Lung (tissue), 12 donors: ENCODE measurements around the gene UFL1. TPM values are rescaled to one million over a fixed set of nuclear protein-coding genes. Genes with fewer than 3 reads are reported as not detected.
A peak's percentile ranks its signal among the peaks of the same experiment; 100 is the strongest.

Source experiments
- ATAC-seq: fragments of 200-7000 bp; cut with Tn5 transposase; one replicate; pipeline ENCODE4 v1.9.1; 2020; ENCODE audit warnings: moderate number of reproducible peaks; ENCODE audit not compliant: insufficient read depth, low FRiP score
- DNase-seq, 3 donors: peaks; one replicate each; pipeline ENCODE4 v3.0.0-alpha.2; 2013 to 2017
- H3K27ac ChIP-seq, 2 donors: one replicate each; pipeline ENCODE4 v1.5.1; 2013; ENCODE audit warnings: mild to moderate bottlenecking in 2 of 2, moderate library complexity in 2 of 2, control low read depth in 1 of 2, inconsistent platforms in 1 of 2, low read depth in 1 of 2, low read length in 1 of 2
- H3K27me3 ChIP-seq, 3 donors: one replicate each; pipeline ENCODE4 v1.5.1; 2013; ENCODE audit warnings: low read length in 2 of 3; ENCODE audit not compliant: control insufficient read depth in 3 of 3, insufficient read depth in 3 of 3
- H3K36me3 ChIP-seq, 4 donors: one replicate each; pipeline ENCODE4 v1.5.1; 2013; ENCODE audit warnings: low read length in 4 of 4, mild to moderate bottlenecking in 1 of 4, moderate library complexity in 1 of 4; ENCODE audit not compliant: control insufficient read depth in 4 of 4, insufficient read depth in 4 of 4
- H3K4me1 ChIP-seq, 5 donors: one replicate each; pipeline ENCODE4 v1.5.1; 2013; ENCODE audit warnings: low read length in 5 of 5, mild to moderate bottlenecking in 2 of 5, moderate library complexity in 1 of 5; ENCODE audit not compliant: control insufficient read depth in 5 of 5, insufficient read depth in 5 of 5
- H3K4me3 ChIP-seq: one replicate; pipeline ENCODE4 v1.5.1; 2013; ENCODE audit warnings: mild to moderate bottlenecking, control low read depth, moderate library complexity
- H3K9ac ChIP-seq, 2 donors: one replicate each; pipeline ENCODE4 v1.5.1; 2013; ENCODE audit warnings: low read length in 2 of 2, control low read depth in 1 of 2; ENCODE audit not compliant: insufficient read depth in 1 of 2
- H3K9me3 ChIP-seq, 4 donors: one replicate each; pipeline ENCODE4 v1.5.1; 2013; ENCODE audit warnings: low read length in 3 of 4, mild to moderate bottlenecking in 1 of 4, moderate library complexity in 1 of 4; ENCODE audit not compliant: control insufficient read depth in 4 of 4, insufficient read depth in 3 of 4
- WGBS, 2 donors: extraction: QIAGEN DNeasy Blood & Tissue Kit; methylation state at CpG; one replicate each; pipeline ENCODE4 v1.1.7; 2013; 5-methylcytosine and 5-hydroxymethylcytosine counted together
- polyA plus RNA-seq, 2 donors: library from polyadenylated mRNA; stranded (reverse); fragments of 200-250 nt; gene quantifications; one replicate each; pipeline ENCODE4 v1.2.1, GENCODE V29; 2013
- total RNA-seq, 2 donors: library from RNA; depleted of rRNA in 1 of 2; stranded (reverse); fragments of >200 nt in 1 of 2; gene quantifications; one replicate each; pipeline ENCODE4 v1.2.1, GENCODE V29; 2014 to 2021
- TF ChIP-seq, protein P1 (sequence below): IDR thresholded peaks from 2 replicates; pipeline ENCODE4 v1.5.1; 2012; ENCODE audit warnings: mild to moderate bottlenecking; ENCODE audit errors: control extremely low read depth, extremely low read depth
- donor health status: control.
- donor health status: control.
- donor health status: Bipolar disorder and iron deficiency.
- donor health status: healthy.
- donor health status: DM: yes; HTN: yes; CAD: no.

The UFL1 gene
- total and polyA plus RNA-seq, 4 donors: 12.7 to 33.7 (median 18.0) TPM

DNA sequence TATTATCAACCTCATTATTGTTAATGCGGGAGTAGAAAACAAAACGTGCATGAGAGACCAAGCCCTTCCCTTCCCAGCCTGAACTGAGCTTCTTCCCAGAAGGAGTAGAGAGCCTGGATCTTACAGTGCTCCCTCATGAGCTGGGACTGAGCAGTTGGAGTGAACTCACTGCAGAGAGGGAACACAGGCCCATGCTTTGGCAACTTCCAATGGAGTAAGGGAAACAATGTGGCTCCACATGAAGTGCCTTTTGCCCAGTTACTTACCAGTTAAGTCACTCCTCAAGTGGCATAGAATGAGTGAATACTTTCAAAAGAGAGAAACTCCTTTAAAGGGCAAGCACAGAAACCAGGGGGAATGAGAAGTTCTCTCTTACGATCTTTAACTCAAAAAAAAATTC lies 53.8 kb downstream of the UFL1 start:
- peaks cover 0 to 12% (median 0%) of the 10 kb centered on the region in 4 donors for H3K9me3 ChIP-seq
- H3K36me3 ChIP-seq: no peaks in the 10 kb centered on the region
- peaks cover 0 to 2% (median 0%) of the 10 kb centered on the region in 5 donors for H3K4me1 ChIP-seq
- H3K9ac ChIP-seq: no peak overlapping the region
- no peak for ATAC-seq
- DNase-seq: no peak
- H3K4me3 ChIP-seq: no peak overlapping the region
- H3K27ac ChIP-seq: no peak overlapping the region
- 84 to 87% methylated on average over 3 of the region's 3 CpGs for WGBS, 2 donors
- TF ChIP-seq, protein P1, sequence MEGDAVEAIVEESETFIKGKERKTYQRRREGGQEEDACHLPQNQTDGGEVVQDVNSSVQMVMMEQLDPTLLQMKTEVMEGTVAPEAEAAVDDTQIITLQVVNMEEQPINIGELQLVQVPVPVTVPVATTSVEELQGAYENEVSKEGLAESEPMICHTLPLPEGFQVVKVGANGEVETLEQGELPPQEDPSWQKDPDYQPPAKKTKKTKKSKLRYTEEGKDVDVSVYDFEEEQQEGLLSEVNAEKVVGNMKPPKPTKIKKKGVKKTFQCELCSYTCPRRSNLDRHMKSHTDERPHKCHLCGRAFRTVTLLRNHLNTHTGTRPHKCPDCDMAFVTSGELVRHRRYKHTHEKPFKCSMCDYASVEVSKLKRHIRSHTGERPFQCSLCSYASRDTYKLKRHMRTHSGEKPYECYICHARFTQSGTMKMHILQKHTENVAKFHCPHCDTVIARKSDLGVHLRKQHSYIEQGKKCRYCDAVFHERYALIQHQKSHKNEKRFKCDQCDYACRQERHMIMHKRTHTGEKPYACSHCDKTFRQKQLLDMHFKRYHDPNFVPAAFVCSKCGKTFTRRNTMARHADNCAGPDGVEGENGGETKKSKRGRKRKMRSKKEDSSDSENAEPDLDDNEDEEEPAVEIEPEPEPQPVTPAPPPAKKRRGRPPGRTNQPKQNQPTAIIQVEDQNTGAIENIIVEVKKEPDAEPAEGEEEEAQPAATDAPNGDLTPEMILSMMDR: no peak
- no peaks in the 10 kb centered on the region for H3K27me3 ChIP-seq

DNA sequence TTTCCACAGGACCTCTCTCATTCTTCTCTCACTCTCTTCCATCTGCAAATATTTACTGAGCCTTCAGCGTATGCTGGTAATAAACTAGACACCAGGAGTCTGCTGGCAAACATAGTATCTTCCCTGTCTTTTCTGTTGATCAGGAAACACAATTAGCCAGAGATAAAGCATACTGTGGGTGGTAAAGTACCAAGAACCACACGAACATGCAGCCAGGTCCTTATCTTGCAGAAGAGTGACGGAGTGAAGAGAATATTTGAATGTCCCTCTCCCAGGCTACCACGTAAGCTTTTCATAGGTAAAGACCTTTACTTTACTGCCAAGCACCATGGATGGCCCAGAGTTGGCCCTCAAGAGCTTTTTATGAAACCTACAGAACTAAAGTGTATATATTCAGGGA lies 54.6 kb downstream of the UFL1 start:
- WGBS, 2 donors: 50 to 66% methylated on average over 4 of the region's 4 CpGs
- no peak for ATAC-seq

DNA sequence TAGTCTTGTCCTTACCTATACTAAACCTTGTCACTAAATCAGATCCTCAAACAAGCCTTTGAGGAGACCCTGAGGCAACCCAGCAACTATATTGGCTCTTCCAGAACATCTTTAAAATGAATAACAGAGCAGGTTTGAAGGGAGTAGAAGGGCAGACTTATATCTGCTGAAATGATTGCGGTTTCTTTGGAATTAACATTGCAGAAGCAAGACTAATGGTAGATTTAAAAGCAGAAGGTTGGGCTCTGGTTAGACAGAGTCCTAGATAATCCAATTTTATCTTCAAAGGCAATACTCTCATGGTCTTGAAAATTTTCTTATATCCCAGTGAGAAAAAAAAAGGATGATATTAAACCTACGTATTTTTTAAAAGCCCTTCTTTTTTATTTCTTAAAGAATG lies 60.4 kb downstream of the UFL1 start:
- H3K4me1 ChIP-seq: no peaks in the 10 kb centered on the region
- H3K9me3 ChIP-seq: no peaks in the 10 kb centered on the region
- H3K4me3 ChIP-seq: no peak overlapping the region
- ATAC-seq: no peak
- TF ChIP-seq, protein P1: no peak
- no peaks in the 10 kb centered on the region for H3K27me3 ChIP-seq
- H3K36me3 ChIP-seq: no peaks in the 10 kb centered on the region
- 89 to 92% methylated on average over 2 of the region's 2 CpGs for WGBS, 2 donors
- no peak overlapping the region for H3K27ac ChIP-seq
- no peak for DNase-seq
- H3K9ac ChIP-seq: no peak overlapping the region

More for the DNA sequence above, 54.6 kb downstream of the UFL1 start:
- Histone ChIP-seq H3K27me3 (no peaks in the 10 kb centered on the region), H3K4me1 (peaks cover 0 to 2% (median 0%) of the 10 kb centered on the region in 5 donors), H3K9me3 (peaks cover 0 to 11% (median 0%) of the 10 kb centered on the region in 4 donors), H3K4me3 (no peak overlapping the region), H3K27ac (no peak overlapping the region), H3K9ac (no peak overlapping the region), H3K36me3 (no peaks in the 10 kb centered on the region)
- TF ChIP-seq, protein P1: no peak
- DNase-seq: no peak

DNA sequence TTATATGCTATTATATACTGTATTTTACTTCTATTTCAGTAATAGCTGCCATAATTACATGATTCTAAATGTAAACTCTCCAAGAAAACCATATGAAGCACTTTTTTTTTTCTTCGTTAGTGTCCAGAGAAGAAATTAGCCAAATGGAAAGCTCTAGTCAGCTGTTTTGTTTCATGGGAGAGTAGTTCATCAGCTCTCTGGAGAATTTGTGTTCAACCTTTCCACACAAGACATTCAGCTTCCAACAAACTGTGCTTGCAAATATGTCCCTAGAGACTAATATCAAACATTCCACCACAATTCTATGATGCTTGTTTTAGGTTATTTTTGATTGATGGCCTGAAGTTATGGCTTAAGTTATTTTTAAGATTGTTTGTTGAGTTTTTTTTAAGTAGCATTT lies 60.8 kb downstream of the UFL1 start:
- H3K4me3 ChIP-seq: no peak overlapping the region
- H3K9ac ChIP-seq: no peak overlapping the region
- TF ChIP-seq, protein P1: no peak
- DNase-seq: peak in 1 of 3 donors; percentile 14
- WGBS, 2 donors: 82% methylated on average over 1 of the region's 1 CpG
- no peaks in the 10 kb centered on the region for H3K4me1 ChIP-seq
- no peaks in the 10 kb centered on the region for H3K27me3 ChIP-seq
- H3K9me3 ChIP-seq: no peaks in the 10 kb centered on the region
- H3K36me3 ChIP-seq: no peaks in the 10 kb centered on the region
- no peak overlapping the region for H3K27ac ChIP-seq
- ATAC-seq: no peak
